Stomach (tissue), 4 donors: ENCODE data around the gene GCSAM.

Source experiments
- EP300 ChIP-seq: sonication (generic); formaldehyde crosslinking; IDR thresholded peaks from one replicate; pipeline ENCODE4 v1.6.1; 2017; ENCODE audit warnings: antibody characterized with exemption
- POLR2A ChIP-seq, 4 donors: fragments of 450-650 bp; IDR thresholded peaks; one replicate each; pipeline ENCODE4 v1.6.1; 2016; ENCODE audit warnings: antibody characterized with exemption in 4 of 4, control low read depth in 2 of 4, mild to moderate bottlenecking in 1 of 4, moderate library complexity in 1 of 4
- POLR2AphosphoS5 ChIP-seq, 3 donors: sonication (generic); formaldehyde crosslinking; IDR thresholded peaks; one replicate each; pipeline ENCODE4 v1.6.1; 2016; ENCODE audit warnings: antibody characterized with exemption in 3 of 3
- TF ChIP-seq, protein P1 (sequence below), 7 experiments: fragments of 450-650 bp in 4 of 7; fragments of 200-600 bp in 3 of 7; sonication (generic) in 3 of 7; IDR thresholded peaks; one replicate each; pipeline ENCODE4 v1.5.1; 2016 to 2019; ENCODE audit warnings: antibody characterized with exemption in 7 of 7, control low read depth in 2 of 7, mild to moderate bottlenecking in 1 of 7

DNA sequence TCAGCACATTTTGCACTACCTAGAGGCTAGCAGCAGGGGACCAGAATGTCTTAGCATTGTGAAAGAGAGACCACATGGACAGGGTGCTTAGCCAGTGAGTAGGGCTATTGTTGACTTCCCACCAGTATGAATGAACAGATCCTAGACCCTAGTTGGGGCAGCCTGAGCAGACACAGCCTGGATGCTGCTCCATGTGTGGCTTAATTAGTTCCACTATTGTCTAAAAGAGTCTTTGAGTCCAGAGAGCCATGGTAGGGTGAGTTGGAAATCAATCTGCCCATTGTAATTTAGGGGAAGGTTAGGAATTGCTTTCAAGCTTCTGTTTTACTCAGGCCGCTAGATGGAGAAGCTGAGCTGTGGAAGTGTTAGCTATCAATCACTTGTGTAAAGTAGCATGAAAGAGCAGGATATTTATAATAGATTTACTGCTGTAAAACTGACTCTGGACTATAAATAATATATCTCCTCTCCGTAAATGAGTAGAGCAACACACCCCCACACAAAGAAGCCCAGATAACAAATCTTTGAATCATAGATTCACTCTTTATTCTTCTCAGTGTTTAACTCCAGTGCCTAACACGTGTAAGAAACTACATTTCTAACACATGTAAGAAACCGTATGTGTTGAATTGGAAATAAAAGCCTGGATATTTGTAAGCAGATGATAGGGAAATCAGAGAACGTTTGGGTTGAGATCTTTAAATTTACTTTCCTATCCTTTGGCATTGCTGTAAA, 4.1 kb upstream of the GCSAM start:
- TF ChIP-seq, protein P1, sequence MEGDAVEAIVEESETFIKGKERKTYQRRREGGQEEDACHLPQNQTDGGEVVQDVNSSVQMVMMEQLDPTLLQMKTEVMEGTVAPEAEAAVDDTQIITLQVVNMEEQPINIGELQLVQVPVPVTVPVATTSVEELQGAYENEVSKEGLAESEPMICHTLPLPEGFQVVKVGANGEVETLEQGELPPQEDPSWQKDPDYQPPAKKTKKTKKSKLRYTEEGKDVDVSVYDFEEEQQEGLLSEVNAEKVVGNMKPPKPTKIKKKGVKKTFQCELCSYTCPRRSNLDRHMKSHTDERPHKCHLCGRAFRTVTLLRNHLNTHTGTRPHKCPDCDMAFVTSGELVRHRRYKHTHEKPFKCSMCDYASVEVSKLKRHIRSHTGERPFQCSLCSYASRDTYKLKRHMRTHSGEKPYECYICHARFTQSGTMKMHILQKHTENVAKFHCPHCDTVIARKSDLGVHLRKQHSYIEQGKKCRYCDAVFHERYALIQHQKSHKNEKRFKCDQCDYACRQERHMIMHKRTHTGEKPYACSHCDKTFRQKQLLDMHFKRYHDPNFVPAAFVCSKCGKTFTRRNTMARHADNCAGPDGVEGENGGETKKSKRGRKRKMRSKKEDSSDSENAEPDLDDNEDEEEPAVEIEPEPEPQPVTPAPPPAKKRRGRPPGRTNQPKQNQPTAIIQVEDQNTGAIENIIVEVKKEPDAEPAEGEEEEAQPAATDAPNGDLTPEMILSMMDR (IDR thresholded peaks at IDR 0.05) = peak in 4 of 7 experiments; percentile 17 to 47 (median 38)
- no peak for TF ChIP-seq POLR2AphosphoS5 (IDR thresholded peaks at IDR 0.05)
- no peak for TF ChIP-seq POLR2A (IDR thresholded peaks at IDR 0.05)
- no peak for TF ChIP-seq EP300
